ENCODE measurements around the gene F7. TPM values are rescaled to one million over a fixed set of nuclear protein-coding genes. Genes with fewer than 3 reads are reported as not detected.

Gene F7
- total RNA-seq, 3 donors from 2014 or later (not counting 1 experiment from before 2014, with no cell fraction given): 0.25 to 0.91 TPM; not detected in 1

DNA sequence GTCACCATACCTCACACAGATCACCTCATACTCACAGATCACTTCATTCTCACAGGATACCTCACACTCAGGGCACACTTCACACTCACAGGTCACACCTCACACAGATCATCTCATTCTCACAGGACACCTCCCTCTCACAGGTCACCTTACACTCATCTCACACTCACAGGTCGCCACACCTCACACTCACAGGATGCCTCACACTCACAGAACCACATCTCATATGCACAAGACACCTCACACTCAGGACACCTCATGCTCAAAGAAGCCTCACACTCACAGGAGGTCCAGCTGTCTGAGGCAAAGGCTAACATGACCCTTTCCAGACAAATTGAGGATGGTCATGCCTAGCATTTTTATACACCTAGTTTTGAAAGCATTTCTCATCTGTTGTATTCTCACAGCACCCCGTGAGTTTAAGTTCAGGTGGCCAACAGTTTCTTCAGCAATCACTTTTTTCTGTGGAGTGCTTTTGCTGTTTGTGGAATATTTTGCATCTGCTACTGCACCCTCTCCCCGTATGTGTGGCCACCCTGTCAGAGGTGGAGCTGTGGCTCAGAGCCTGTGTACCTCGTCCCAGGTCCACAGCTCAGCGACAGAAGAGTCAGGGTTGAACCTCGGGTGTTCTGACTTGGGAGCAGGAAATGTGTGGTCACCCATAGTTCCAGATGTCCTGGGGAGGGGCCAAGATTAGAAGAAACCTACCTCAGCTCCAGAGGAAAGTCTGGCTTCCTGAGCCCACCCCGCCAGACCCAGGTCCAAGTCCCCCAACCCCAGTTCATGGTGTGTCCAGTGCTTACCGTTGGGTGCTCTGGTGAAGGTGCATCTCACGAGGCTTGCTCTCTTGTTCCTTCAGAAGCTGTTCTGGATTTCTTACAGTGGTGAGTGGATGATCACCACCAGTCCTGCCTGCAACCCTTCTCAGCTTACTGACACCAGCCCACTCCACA is 7.6 kb downstream of the F7 start:
- Mint-ChIP-seq H3K4me1 (no peaks in the 10 kb centered on the region), H3K27me3 (ENCODE audit: low read depth in 2 of 2) (no peaks in the 10 kb centered on the region)

DNA sequence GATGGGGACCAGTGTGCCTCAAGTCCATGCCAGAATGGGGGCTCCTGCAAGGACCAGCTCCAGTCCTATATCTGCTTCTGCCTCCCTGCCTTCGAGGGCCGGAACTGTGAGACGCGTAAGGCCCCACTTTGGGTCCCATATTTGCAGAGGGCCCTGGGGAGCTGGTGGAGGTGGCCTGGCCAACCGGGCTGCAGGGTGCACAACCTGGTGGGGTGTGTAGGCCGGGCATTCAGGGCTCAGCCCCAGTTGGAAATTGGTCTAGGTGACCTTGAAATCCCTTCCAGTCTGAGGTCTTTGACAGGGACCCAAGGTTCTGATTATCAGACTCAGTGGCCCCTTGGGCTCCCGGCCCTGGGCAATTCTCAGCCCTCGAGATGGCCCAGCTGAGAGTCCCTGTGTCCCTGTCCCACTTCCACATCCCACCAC is 8.3 kb downstream of the F7 start:
- 91% methylated on average over 8 of the region's 8 CpGs for WGBS (ENCODE audit: insufficient coverage)
- no peaks in the 10 kb centered on the region for H3K27me3 Mint-ChIP-seq (ENCODE audit: low read depth in 2 of 2)
- no peak overlapping the region for H3K4me3 ChIP-seq (ENCODE audit: low read length)

More for the DNA sequence above, 7.6 kb downstream of the F7 start:
- H3K27ac ChIP-seq (ENCODE audit: low read length): no peak overlapping the region
- H3K9me3 ChIP-seq (ENCODE audit: control insufficient read depth, insufficient read depth, low read length): no peaks in the 10 kb centered on the region
- no peak overlapping the region for H3K4me3 ChIP-seq (ENCODE audit: low read length)
- ATAC-seq: no peak
- Mint-ChIP-seq H3K36me3 (no peaks in the 10 kb centered on the region), H3K9me3 (no peaks in the 10 kb centered on the region), H3K27ac (no peak overlapping the region), H3K4me3 (no peak overlapping the region)
- TF ChIP-seq, protein P1, sequence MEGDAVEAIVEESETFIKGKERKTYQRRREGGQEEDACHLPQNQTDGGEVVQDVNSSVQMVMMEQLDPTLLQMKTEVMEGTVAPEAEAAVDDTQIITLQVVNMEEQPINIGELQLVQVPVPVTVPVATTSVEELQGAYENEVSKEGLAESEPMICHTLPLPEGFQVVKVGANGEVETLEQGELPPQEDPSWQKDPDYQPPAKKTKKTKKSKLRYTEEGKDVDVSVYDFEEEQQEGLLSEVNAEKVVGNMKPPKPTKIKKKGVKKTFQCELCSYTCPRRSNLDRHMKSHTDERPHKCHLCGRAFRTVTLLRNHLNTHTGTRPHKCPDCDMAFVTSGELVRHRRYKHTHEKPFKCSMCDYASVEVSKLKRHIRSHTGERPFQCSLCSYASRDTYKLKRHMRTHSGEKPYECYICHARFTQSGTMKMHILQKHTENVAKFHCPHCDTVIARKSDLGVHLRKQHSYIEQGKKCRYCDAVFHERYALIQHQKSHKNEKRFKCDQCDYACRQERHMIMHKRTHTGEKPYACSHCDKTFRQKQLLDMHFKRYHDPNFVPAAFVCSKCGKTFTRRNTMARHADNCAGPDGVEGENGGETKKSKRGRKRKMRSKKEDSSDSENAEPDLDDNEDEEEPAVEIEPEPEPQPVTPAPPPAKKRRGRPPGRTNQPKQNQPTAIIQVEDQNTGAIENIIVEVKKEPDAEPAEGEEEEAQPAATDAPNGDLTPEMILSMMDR (IDR thresholded peaks at IDR 0.05): no peak
- H3K4me1 ChIP-seq (ENCODE audit: control insufficient read depth, insufficient read depth, low read length): peaks cover 12% of the 10 kb centered on the region
- DNase-seq: peak in 1 of 2 donors; percentile 17
- H3K27me3 ChIP-seq (ENCODE audit: control insufficient read depth, insufficient read depth, low read length): peaks cover 10% of the 10 kb centered on the region
- intact Hi-C loops (cut with micrococcal nuclease): no loop called here
- WGBS (ENCODE audit: insufficient coverage): 21% methylated on average over 9 of the region's 9 CpGs
- no peaks in the 10 kb centered on the region for H3K36me3 ChIP-seq (ENCODE audit: control insufficient read depth, insufficient read depth, low read length)

DNA sequence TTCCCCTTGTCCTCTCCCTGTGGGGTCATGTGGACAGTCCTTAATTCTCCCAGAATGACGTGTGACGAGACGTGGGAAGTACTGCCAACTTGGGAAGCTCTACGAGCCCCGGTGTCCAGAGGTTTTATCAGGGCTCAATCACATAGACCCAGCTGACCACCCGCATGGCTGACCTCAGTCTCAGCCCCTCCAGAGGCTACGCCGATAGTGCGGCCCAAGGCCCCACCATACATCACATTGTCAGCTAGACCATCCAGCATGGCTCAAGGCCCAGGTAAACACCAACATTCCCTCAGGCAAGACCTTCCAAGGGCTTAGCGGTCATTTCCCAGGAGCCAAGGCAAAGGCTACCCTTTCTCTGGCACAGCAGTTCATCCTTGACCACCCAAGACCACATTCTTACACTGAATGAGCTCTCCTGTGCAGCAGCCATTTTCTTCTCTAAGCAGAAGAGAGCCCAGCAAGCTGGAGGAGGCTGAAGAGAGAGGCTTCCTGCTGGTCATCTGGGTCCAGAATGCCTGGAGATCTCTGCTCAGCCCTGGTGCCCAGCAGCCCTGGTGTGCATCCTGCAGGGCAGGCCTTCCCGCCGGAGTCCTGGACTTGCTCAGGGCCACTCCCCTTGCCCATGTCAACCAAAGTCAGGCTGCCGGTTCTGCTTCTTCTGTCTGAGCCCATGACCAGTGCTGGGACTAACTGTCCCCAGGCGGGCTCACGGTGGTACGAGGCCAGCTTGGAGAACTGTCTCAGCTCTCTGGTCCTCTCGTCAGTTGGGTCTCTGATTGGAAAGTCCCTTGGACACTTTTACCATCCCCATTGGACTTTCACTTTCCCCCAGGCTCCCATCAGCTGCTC is 9.1 kb downstream of the F7 start:
- no peak overlapping the region for H3K4me3 ChIP-seq (ENCODE audit: low read length)
- no peaks in the 10 kb centered on the region for H3K27me3 Mint-ChIP-seq (ENCODE audit: low read depth in 2 of 2)
- H3K27ac ChIP-seq (ENCODE audit: low read length): no peak overlapping the region
- no peak for ATAC-seq
- no peaks in the 10 kb centered on the region for H3K36me3 ChIP-seq (ENCODE audit: control insufficient read depth, insufficient read depth, low read length)
- WGBS (ENCODE audit: insufficient coverage): 95% methylated on average over 17 of the region's 17 CpGs
- intact Hi-C loops (cut with micrococcal nuclease): no loop called here
- no peaks in the 10 kb centered on the region for H3K4me1 Mint-ChIP-seq
- peaks cover 10% of the 10 kb centered on the region for H3K4me1 ChIP-seq (ENCODE audit: control insufficient read depth, insufficient read depth, low read length)
- TF ChIP-seq, protein P1 (IDR thresholded peaks at IDR 0.05): no peak
- no peaks in the 10 kb centered on the region for H3K9me3 ChIP-seq (ENCODE audit: control insufficient read depth, insufficient read depth, low read length)
- no peaks in the 10 kb centered on the region for H3K36me3 Mint-ChIP-seq
- H3K9me3 Mint-ChIP-seq: no peaks in the 10 kb centered on the region
- no peak overlapping the region for H3K4me3 Mint-ChIP-seq
- peaks cover 9% of the 10 kb centered on the region for H3K27me3 ChIP-seq (ENCODE audit: control insufficient read depth, insufficient read depth, low read length)
- no peak overlapping the region for H3K27ac Mint-ChIP-seq
- DNase-seq: no peak

More for the DNA sequence above, 8.3 kb downstream of the F7 start:
- H3K4me1 Mint-ChIP-seq: no peaks in the 10 kb centered on the region
- H3K4me1 ChIP-seq (ENCODE audit: control insufficient read depth, insufficient read depth, low read length): peaks cover 12% of the 10 kb centered on the region
- intact Hi-C loops (cut with micrococcal nuclease): no loop called here
- DNase-seq (no peak), ATAC-seq (no peak)
- H3K9me3 ChIP-seq (ENCODE audit: control insufficient read depth, insufficient read depth, low read length): no peaks in the 10 kb centered on the region
- no peak overlapping the region for H3K27ac ChIP-seq (ENCODE audit: low read length)
- H3K36me3 ChIP-seq (ENCODE audit: control insufficient read depth, insufficient read depth, low read length): no peaks in the 10 kb centered on the region
- no peaks in the 10 kb centered on the region for H3K9me3 Mint-ChIP-seq
- no peaks in the 10 kb centered on the region for H3K36me3 Mint-ChIP-seq
- no peak overlapping the region for H3K4me3 Mint-ChIP-seq
- peaks cover 10% of the 10 kb centered on the region for H3K27me3 ChIP-seq (ENCODE audit: control insufficient read depth, insufficient read depth, low read length)
- no peak overlapping the region for H3K27ac Mint-ChIP-seq
- TF ChIP-seq, protein P1 (IDR thresholded peaks at IDR 0.05): no peak
